ENCODE data around the gene GRIK5.
A peak's percentile ranks its signal among the peaks of the same experiment; 100 is the strongest.

Gene GRIK5

DNA sequence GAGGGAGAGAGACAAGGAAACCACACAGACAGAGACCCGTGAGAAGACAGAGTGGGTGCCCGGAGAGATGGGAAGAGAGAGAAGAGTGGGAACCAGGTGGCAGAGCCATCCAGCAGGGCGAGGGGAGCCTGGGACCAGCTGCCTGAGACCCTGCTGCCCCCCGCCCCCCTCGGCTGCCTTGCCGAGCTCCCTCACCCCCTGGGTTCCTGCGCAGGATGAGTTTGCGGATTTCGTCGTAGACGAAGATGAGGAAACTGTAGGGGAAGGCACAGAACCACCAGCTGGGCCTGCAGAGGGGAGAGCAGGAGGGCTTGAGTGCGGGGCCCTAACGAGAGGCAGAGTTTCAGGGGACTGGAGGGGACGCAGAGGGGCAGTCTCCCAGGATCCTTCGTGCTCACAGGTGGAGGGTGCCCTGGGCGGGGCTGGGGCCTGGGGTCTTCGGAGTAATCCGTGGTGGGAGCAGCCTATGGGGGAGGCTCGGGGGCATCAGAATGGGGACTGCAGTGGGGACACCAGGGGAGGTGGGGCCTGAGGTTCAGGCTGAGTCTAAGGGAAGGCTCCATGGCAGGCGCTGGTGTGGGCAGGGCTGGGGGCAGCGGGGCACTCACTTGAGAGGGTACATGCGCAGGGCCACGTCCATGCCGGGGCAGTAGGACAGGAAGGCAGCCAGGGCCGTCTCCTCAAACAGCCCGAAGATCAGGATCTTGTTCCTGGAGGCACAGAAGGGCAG lies 102.8 kb downstream of the GRIK5 start:
- DNase-seq (ENCODE audit: extremely low spot score), result no peak
- no peak for TF ChIP-seq PKNOX1 (IDR thresholded peaks at IDR 0.05)
- no peak for TF ChIP-seq TARDBP (IDR thresholded peaks at IDR 0.05)
- no peak for TF ChIP-seq CTBP1 (IDR thresholded peaks at IDR 0.05; ENCODE audit: borderline replicate concordance)
- TF ChIP-seq HDGF (IDR thresholded peaks at IDR 0.05; ENCODE audit: borderline replicate concordance), result no peak
- TF ChIP-seq BHLHE40 (IDR thresholded peaks at IDR 0.05; ENCODE audit: borderline replicate concordance), result no peak
- TF ChIP-seq LEF1 (IDR thresholded peaks at IDR 0.05; ENCODE audit: borderline replicate concordance), result no peak
- TF ChIP-seq L3MBTL2 (conservative IDR thresholded peaks at IDR 0.05), result no peak
- TF ChIP-seq FOXA1 (IDR thresholded peaks at IDR 0.05), result no peak
- no peak for TF ChIP-seq SP1 (IDR thresholded peaks at IDR 0.05)
- TF ChIP-seq ZNF384 (IDR thresholded peaks at IDR 0.05), result no peak
- no peak for TF ChIP-seq ELF4 (IDR thresholded peaks at IDR 0.05)
- TF ChIP-seq FOXM1 (IDR thresholded peaks at IDR 0.05; ENCODE audit: borderline replicate concordance), result no peak
- no peak for TF ChIP-seq ARNT (IDR thresholded peaks at IDR 0.05)
- ChIA-PET CTCF (no interaction called here), POLR2A (no interaction called here)

DNA sequence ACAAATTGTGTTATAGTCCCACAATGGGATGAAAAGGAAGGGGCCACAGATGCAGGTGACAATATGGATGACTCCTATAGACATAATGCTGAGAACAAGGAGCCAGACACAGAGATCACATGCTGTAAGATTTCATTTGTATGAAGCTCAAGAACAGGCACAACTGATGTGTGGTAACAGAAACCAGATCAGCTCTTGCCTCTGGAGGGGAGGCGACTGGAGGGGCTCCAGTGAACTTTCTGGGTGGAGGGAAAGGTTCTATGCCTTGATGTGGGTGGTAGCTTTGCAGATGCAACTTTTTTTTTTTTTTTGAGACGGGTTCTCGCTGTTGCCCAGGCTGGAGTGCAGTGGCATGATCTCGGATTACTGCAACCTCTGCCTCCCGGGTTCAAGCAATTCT lies 104.9 kb downstream of the GRIK5 start:
- TF ChIP-seq ARNT (IDR thresholded peaks at IDR 0.05) (no peak), FOXK2 (IDR thresholded peaks at IDR 0.05) (no peak), SUZ12 (IDR thresholded peaks at IDR 0.05) (no peak), L3MBTL2 (conservative IDR thresholded peaks at IDR 0.05) (no peak), CTBP1 (IDR thresholded peaks at IDR 0.05; ENCODE audit: borderline replicate concordance) (no peak), HDGF (IDR thresholded peaks at IDR 0.05; ENCODE audit: borderline replicate concordance) (no peak), SP1 (IDR thresholded peaks at IDR 0.05) (no peak), PKNOX1 (IDR thresholded peaks at IDR 0.05) (no peak), LEF1 (IDR thresholded peaks at IDR 0.05; ENCODE audit: borderline replicate concordance) (no peak), ZNF384 (IDR thresholded peaks at IDR 0.05) (no peak), TARDBP (IDR thresholded peaks at IDR 0.05) (no peak), BHLHE40 (IDR thresholded peaks at IDR 0.05; ENCODE audit: borderline replicate concordance) (no peak), FOXM1 (IDR thresholded peaks at IDR 0.05; ENCODE audit: borderline replicate concordance) (no peak), FOXA1 (IDR thresholded peaks at IDR 0.05) (no peak), ELF4 (IDR thresholded peaks at IDR 0.05) (no peak), NFRKB (IDR thresholded peaks at IDR 0.05) (no peak)
- DNase-seq (ENCODE audit: extremely low spot score), result no peak
- CTCF ChIA-PET, result interaction anchor here (0.7 kb wide), 1 partner anchor 14 kb away, joined by 6 read pairs; no protein-coding TSS in a partner anchor
- POLR2A ChIA-PET, result no interaction called here

GRCh38 chr19:41960973-41961372 lies 109.0 kb downstream of the GRIK5 start:
- CTCF ChIA-PET, result interaction anchor here (1.5 kb wide), 1 partner anchor 62 kb away, joined by 6 read pairs; no protein-coding TSS in a partner anchor
- DNase-seq (ENCODE audit: extremely low spot score), result no peak
- TF ChIP-seq CTBP1 (IDR thresholded peaks at IDR 0.05; ENCODE audit: borderline replicate concordance) (no peak), ZNF384 (IDR thresholded peaks at IDR 0.05) (peak; percentile 84)
- POLR2A ChIA-PET, result no interaction called here

- DNase-seq (ENCODE audit: extremely low spot score), result peak; percentile 91
- TF ChIP-seq NFRKB (IDR thresholded peaks at IDR 0.05), result no peak
- no peak for TF ChIP-seq HDGF (IDR thresholded peaks at IDR 0.05; ENCODE audit: borderline replicate concordance)
- peak; percentile 29; the same call in 1 of the 2 replicates for TF ChIP-seq L3MBTL2 (conservative IDR thresholded peaks at IDR 0.05)
- TF ChIP-seq SP1 (IDR thresholded peaks at IDR 0.05), result no peak
- no peak for TF ChIP-seq FOXA1 (IDR thresholded peaks at IDR 0.05)
- no peak for TF ChIP-seq CTBP1 (IDR thresholded peaks at IDR 0.05; ENCODE audit: borderline replicate concordance)
- TF ChIP-seq ELF4 (IDR thresholded peaks at IDR 0.05), result no peak; the same call in 1 of the 2 replicates
- CTCF ChIA-PET, result interaction anchor here (1.0 kb wide), 1 partner anchor 76 kb away, joined by 3 read pairs; no protein-coding TSS in a partner anchor
- POLR2A ChIA-PET, result interaction anchor here (0.6 to 2.4 kb wide), 16 partner anchors 12 to 283 kb away, joined by 3 to 15 read pairs (median 4); partner anchors contain the start of genes GSK3A, RPS19 and ZNF574
These were observed 110.7 kb downstream of the GRIK5 start, which contains the start of gene RABAC1 for GRCh38 chr19:41959056-41960053. Gene RABAC1, minus strand, starts transcription at chr19:41959321. Its CDS starts 29 bp downstream, at chr19:41959292.

DNA sequence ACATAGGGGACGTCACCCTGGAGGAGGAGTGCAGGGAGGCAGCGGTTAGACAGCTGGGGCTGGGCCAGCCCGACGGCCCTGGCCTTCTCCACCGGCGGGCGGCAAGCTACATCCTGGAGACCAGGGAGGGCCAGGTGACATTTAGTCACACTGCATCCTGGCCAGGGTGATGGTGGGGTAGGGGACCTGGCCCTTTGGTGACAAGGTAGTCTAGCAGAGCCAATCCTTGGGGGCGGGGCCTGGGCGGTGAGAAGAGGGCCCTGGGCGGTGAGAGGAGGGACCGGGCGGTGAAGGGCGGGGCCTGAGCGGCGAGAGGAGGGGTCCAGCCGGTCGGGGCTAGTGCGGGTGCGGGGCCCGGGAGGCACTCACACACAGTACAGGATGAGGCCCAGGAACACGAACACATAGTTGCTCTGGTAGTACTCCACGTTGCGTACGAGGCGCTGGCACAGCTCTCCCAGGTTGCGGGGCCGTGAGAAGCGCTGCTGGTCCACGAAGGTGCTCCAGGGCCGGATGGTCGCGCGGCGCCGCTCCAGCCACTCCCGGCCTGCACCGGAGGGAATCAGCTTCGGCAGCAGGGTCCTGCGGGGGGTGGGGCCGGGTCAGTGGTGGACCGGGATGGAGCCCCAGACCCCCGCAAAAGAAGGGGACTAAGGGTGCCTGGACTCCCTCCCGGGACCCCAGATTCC lies 111.5 kb downstream of the GRIK5 start:
- no peak for TF ChIP-seq CTBP1 (IDR thresholded peaks at IDR 0.05; ENCODE audit: borderline replicate concordance)
- no peak for TF ChIP-seq ZNF384 (IDR thresholded peaks at IDR 0.05)
- no peak for TF ChIP-seq SUZ12 (IDR thresholded peaks at IDR 0.05)
- no peak for TF ChIP-seq ARNT (IDR thresholded peaks at IDR 0.05)
- peak; percentile 77 for DNase-seq (ENCODE audit: extremely low spot score)
- ChIA-PET CTCF (interaction anchor here (1.0 to 2.2 kb wide), 2 partner anchors 76 to 85 kb away, joined by 3 to 9 read pairs; no protein-coding TSS in a partner anchor), POLR2A (interaction anchor here (0.6 to 2.4 kb wide), 15 partner anchors 12 to 117 kb away, joined by 3 to 15 read pairs (median 4); partner anchors contain the start of genes ERFL, RPS19 and ZNF574)
